ENCODE data around the gene PLCB4. TPM values are rescaled to one million over a fixed set of nuclear protein-coding genes. Genes with fewer than 3 reads are reported as not detected.

Gene PLCB4
- total RNA-seq, 1 experiment from 2014 or later, result not detected

DNA sequence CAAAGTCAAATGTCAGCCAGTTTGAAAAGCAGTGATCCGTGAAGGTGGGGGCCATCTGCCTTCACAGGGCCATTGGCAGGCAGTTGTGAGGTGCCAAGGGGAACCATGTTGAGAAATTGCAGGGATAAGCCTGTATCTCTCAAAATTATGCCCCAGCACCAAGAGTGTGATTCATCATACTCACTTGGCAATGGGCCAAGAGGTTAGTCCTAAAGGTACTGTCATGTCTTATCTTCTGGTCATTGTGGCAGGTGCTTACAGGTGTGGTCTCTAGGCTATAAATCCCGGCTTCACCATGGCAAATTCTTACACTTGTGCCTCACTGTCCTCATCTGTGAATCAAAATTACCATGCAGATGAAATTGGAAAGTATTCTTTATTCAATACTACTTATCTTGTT, 294.8 kb downstream of the PLCB4 start:
- Histone ChIP-seq H3K4me1 (ENCODE audit: low read length) (no peaks in the 10 kb centered on the region), H3K4me2 (ENCODE audit: low read depth, low read length, poor library complexity, severe bottlenecking) (no peak overlapping the region), H3K79me2 (ENCODE audit: low read length) (no peaks in the 10 kb centered on the region), H3K9ac (ENCODE audit: low read length) (no peak overlapping the region), H3K36me3 (ENCODE audit: insufficient read depth, low read length) (no peaks in the 10 kb centered on the region), H3K9me2 (replicated peaks; ENCODE audit: insufficient read depth, low read length) (no peaks in the 10 kb centered on the region), H4K20me1 (ENCODE audit: insufficient read depth, low read depth, low read length) (no peaks in the 10 kb centered on the region), H3K9me3 (ENCODE audit: low read length) (no peaks in the 10 kb centered on the region), H2AFZ (ENCODE audit: low read length) (no peak overlapping the region), H3K27me3 (ENCODE audit: low read length) (no peaks in the 10 kb centered on the region), H3K27ac (ENCODE audit: low read length) (no peak overlapping the region), H3K4me3 (ENCODE audit: low read length) (no peak overlapping the region)
- no peak for DNase-seq

DNA sequence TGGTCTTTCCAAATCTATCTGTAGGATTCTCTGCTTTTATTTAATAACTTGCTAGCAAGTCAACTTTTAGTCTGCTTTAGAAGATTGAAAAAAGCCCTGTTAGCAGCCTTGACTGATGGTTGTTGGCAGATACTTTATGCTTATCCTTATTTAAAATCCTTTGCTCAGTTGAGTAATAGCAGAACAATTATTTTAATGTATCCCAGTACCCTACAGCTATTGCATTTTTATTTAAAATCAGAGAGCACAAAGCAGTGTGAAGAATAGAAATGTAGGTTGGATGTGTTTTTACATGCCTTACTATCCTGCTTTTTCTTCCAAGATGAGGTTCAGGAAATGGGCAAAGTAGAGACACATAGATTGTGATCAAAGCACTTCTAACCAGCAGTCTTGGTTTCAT, 298.4 kb downstream of the PLCB4 start:
- H4K20me1 ChIP-seq (ENCODE audit: insufficient read depth, low read depth, low read length), result no peaks in the 10 kb centered on the region
- no peaks in the 10 kb centered on the region for H3K36me3 ChIP-seq (ENCODE audit: insufficient read depth, low read length)
- no peak overlapping the region for H2AFZ ChIP-seq (ENCODE audit: low read length)
- H3K9me3 ChIP-seq (ENCODE audit: low read length), result no peaks in the 10 kb centered on the region
- H3K9me2 ChIP-seq (replicated peaks; ENCODE audit: insufficient read depth, low read length), result no peaks in the 10 kb centered on the region
- no peak overlapping the region for H3K4me2 ChIP-seq (ENCODE audit: low read depth, low read length, poor library complexity, severe bottlenecking)
- H3K27ac ChIP-seq (ENCODE audit: low read length), result no peak overlapping the region
- no peak overlapping the region for H3K9ac ChIP-seq (ENCODE audit: low read length)
- DNase-seq, result no peak
- H3K4me1 ChIP-seq (ENCODE audit: low read length), result no peaks in the 10 kb centered on the region
- no peaks in the 10 kb centered on the region for H3K79me2 ChIP-seq (ENCODE audit: low read length)
- H3K4me3 ChIP-seq (ENCODE audit: low read length), result no peak overlapping the region
- H3K27me3 ChIP-seq (ENCODE audit: low read length), result no peaks in the 10 kb centered on the region

DNA sequence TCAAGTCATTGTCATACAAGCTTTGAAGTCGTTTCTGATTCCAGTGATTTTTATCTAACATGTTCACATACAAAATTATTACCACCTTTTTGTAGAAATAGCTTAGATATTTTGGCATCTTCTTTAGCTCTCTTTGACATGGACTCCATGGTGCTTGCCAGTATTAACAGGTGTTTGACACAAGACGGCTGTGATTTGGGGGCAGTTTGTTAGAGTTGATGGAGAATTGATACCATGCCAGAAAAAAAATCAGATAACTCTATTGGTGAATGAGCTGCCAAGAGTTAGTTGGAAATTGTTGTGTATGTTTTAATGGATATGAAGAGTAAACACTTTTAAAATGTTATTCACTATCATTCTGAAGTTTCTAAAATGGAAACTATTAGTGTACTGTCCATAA, 298.9 kb downstream of the PLCB4 start:
- Histone ChIP-seq H3K36me3 (ENCODE audit: insufficient read depth, low read length) (no peaks in the 10 kb centered on the region), H3K9me3 (ENCODE audit: low read length) (no peaks in the 10 kb centered on the region), H3K4me3 (ENCODE audit: low read length) (no peak overlapping the region), H3K9me2 (replicated peaks; ENCODE audit: insufficient read depth, low read length) (no peaks in the 10 kb centered on the region), H3K27me3 (ENCODE audit: low read length) (0 out of 2 replicates have a peak, but pooled peaks cover 1% of the 10 kb centered on the region), H2AFZ (ENCODE audit: low read length) (no peak overlapping the region), H3K4me1 (ENCODE audit: low read length) (no peaks in the 10 kb centered on the region), H3K4me2 (ENCODE audit: low read depth, low read length, poor library complexity, severe bottlenecking) (no peak overlapping the region), H3K79me2 (ENCODE audit: low read length) (no peaks in the 10 kb centered on the region), H4K20me1 (ENCODE audit: insufficient read depth, low read depth, low read length) (no peaks in the 10 kb centered on the region), H3K27ac (ENCODE audit: low read length) (no peak overlapping the region), H3K9ac (ENCODE audit: low read length) (no peak overlapping the region)
- DNase-seq, result no peak

DNA sequence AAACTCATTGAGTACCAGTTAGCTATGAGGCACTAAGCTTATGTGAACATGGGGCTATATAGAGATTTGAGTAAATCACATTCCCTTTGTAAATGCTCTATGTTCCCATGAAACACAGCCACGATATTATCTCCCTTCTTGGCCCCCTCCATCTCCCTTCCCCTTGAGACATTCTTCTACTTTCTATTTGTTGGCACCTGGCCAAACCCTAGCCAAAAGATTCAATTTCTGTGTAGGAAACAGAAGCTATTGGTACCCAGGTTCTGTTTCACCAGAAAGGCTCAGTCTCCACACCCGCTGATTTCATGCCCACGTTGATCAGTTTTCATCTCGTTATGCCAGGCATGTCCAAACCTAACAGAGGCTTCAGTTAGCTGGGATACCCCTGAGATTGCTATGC, 300.0 kb downstream of the PLCB4 start:
- Histone ChIP-seq H3K4me3 (ENCODE audit: low read length) (no peak overlapping the region), H3K36me3 (ENCODE audit: insufficient read depth, low read length) (no peaks in the 10 kb centered on the region), H2AFZ (ENCODE audit: low read length) (no peak overlapping the region), H4K20me1 (ENCODE audit: insufficient read depth, low read depth, low read length) (no peaks in the 10 kb centered on the region), H3K9me2 (replicated peaks; ENCODE audit: insufficient read depth, low read length) (no peaks in the 10 kb centered on the region), H3K79me2 (ENCODE audit: low read length) (no peaks in the 10 kb centered on the region), H3K4me1 (ENCODE audit: low read length) (no peaks in the 10 kb centered on the region), H3K27me3 (ENCODE audit: low read length) (0 out of 2 replicates have a peak, but pooled peaks cover 2% of the 10 kb centered on the region), H3K4me2 (ENCODE audit: low read depth, low read length, poor library complexity, severe bottlenecking) (no peak overlapping the region), H3K9me3 (ENCODE audit: low read length) (no peaks in the 10 kb centered on the region), H3K9ac (ENCODE audit: low read length) (no peak overlapping the region), H3K27ac (ENCODE audit: low read length) (no peak overlapping the region)
- no peak for DNase-seq

DNA sequence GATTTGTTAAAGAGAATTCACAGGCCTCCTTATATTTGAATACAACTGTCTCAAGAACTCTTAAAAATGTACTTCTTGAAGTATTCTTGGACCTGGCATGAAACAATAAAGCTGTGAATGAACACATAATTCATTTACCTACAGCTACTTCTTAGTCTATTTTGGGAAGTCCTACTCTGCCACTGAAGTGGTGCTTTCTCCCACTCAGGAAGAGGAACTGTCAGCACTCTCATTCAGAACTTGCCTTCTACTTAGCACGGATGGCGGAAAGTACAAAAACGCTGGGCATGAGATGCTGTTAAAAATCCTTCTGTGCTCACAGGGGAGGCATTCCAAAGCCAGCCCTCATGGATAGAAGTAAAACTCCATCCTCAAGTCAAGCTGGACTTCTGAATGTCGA, 300.7 kb downstream of the PLCB4 start:
- Histone ChIP-seq H3K9me2 (replicated peaks; ENCODE audit: insufficient read depth, low read length) (no peaks in the 10 kb centered on the region), H3K9me3 (ENCODE audit: low read length) (no peaks in the 10 kb centered on the region), H3K4me2 (ENCODE audit: low read depth, low read length, poor library complexity, severe bottlenecking) (no peak overlapping the region), H2AFZ (ENCODE audit: low read length) (no peak overlapping the region), H3K79me2 (ENCODE audit: low read length) (no peaks in the 10 kb centered on the region), H3K27ac (ENCODE audit: low read length) (no peak overlapping the region), H3K27me3 (ENCODE audit: low read length) (0 out of 2 replicates have a peak, but pooled peaks cover 2% of the 10 kb centered on the region), H3K4me1 (ENCODE audit: low read length) (no peaks in the 10 kb centered on the region), H3K9ac (ENCODE audit: low read length) (no peak overlapping the region), H3K4me3 (ENCODE audit: low read length) (no peak overlapping the region), H3K36me3 (ENCODE audit: insufficient read depth, low read length) (no peaks in the 10 kb centered on the region), H4K20me1 (ENCODE audit: insufficient read depth, low read depth, low read length) (no peaks in the 10 kb centered on the region)
- no peak for DNase-seq

DNA sequence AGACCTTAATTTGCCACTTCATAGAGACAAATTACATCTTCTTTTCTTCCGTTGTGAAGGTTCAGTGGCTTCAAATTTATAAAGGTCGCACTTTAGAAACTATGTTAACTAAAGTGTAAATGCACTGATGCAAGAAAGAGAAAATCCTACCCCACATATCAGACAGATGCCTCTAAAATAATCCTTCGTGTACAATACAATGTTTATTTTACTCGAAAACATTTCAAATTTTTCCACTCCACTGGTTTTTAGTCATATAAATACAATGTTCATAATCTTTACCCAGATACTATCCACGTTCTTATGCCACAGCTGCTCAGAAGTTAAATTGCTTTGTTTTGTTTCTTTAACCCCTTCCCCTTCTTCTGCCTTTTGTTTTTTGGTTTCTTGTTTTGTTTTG, 305.2 kb downstream of the PLCB4 start:
- H4K20me1 ChIP-seq (ENCODE audit: insufficient read depth, low read depth, low read length), result no peaks in the 10 kb centered on the region
- DNase-seq, result no peak
- no peaks in the 10 kb centered on the region for H3K9me3 ChIP-seq (ENCODE audit: low read length)
- H3K79me2 ChIP-seq (ENCODE audit: low read length), result no peaks in the 10 kb centered on the region
- no peaks in the 10 kb centered on the region for H3K36me3 ChIP-seq (ENCODE audit: insufficient read depth, low read length)
- no peaks in the 10 kb centered on the region for H3K4me1 ChIP-seq (ENCODE audit: low read length)
- no peaks in the 10 kb centered on the region for H3K9me2 ChIP-seq (replicated peaks; ENCODE audit: insufficient read depth, low read length)
- H3K4me3 ChIP-seq (ENCODE audit: low read length), result no peak overlapping the region
- no peak overlapping the region for H2AFZ ChIP-seq (ENCODE audit: low read length)
- no peak overlapping the region for H3K9ac ChIP-seq (ENCODE audit: low read length)
- no peak overlapping the region for H3K27ac ChIP-seq (ENCODE audit: low read length)
- 0 out of 2 replicates have a peak, but pooled peaks cover 2% of the 10 kb centered on the region for H3K27me3 ChIP-seq (ENCODE audit: low read length)
- H3K4me2 ChIP-seq (ENCODE audit: low read depth, low read length, poor library complexity, severe bottlenecking), result no peak overlapping the region

DNA sequence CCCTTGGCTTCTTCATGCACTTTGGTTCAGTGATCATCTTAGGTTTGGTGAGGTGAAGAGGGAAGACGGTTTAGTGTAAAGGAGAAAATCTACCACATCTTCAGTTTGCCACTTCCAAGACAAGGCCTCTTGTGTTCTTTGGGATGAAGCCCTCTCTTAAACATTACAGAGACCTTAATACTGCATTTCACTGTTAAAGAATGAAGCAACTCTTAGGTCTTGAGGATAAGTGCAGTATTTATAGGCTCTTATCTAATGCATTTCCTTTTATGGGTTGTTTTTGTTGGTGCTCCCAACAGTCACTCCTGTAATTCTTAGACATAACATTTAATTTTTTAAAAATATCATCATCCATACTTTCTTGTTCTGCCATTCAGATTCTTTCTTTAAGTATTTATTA, 305.6 kb downstream of the PLCB4 start:
- no peak for DNase-seq
- no peaks in the 10 kb centered on the region for H3K79me2 ChIP-seq (ENCODE audit: low read length)
- H3K9me2 ChIP-seq (replicated peaks; ENCODE audit: insufficient read depth, low read length), result no peaks in the 10 kb centered on the region
- H3K27ac ChIP-seq (ENCODE audit: low read length), result no peak overlapping the region
- no peak overlapping the region for H2AFZ ChIP-seq (ENCODE audit: low read length)
- H3K27me3 ChIP-seq (ENCODE audit: low read length), result 0 out of 2 replicates have a peak, but pooled peaks cover 2% of the 10 kb centered on the region
- no peak overlapping the region for H3K9ac ChIP-seq (ENCODE audit: low read length)
- no peaks in the 10 kb centered on the region for H3K9me3 ChIP-seq (ENCODE audit: low read length)
- H3K4me1 ChIP-seq (ENCODE audit: low read length), result no peaks in the 10 kb centered on the region
- no peak overlapping the region for H3K4me3 ChIP-seq (ENCODE audit: low read length)
- no peaks in the 10 kb centered on the region for H3K36me3 ChIP-seq (ENCODE audit: insufficient read depth, low read length)
- H4K20me1 ChIP-seq (ENCODE audit: insufficient read depth, low read depth, low read length), result no peaks in the 10 kb centered on the region
- no peak overlapping the region for H3K4me2 ChIP-seq (ENCODE audit: low read depth, low read length, poor library complexity, severe bottlenecking)

DNA sequence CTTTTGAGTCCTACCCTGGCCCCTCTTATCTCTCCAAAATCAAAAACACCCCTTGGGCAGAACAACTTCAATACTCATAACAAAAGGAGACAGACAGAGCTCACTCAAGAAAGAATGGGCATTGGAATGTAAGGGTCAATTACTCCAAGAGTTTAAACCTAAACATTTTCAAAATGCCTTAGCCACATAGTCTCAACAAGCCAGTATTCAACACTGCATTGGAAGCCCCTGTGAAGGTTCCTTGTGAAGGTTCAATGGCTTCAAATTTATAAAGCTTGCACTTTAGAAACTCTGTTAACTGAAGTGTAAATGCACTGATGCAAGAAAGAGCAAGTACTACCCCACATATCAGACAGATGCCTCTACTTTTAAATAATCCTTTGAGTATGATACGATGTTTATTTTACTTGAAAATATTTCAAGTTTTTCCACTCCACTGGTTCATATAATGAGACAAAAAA, 306.4 kb downstream of the PLCB4 start:
- Histone ChIP-seq H2AFZ (ENCODE audit: low read length) (no peak overlapping the region), H3K79me2 (ENCODE audit: low read length) (no peaks in the 10 kb centered on the region), H4K20me1 (ENCODE audit: insufficient read depth, low read depth, low read length) (no peaks in the 10 kb centered on the region)

DNA sequence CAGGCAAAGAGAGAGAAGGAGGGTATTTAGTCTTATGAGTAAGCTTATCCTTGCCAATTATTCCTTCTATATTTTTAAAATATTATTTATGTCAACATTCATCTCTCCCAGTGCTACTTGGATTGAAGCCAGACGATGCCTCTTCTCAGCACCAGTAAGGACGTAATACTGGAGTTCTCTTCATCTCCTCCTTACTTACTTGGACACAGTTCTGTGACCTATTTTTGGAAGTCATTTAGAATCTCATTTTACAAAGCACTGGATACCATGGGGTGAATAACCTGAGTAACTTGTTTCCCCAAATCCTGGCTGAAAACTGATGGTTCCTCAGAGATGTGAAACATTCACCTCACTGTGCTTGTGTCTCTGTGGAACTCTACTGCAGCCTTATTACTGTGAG, 308.1 kb downstream of the PLCB4 start:
- Histone ChIP-seq H3K27ac (ENCODE audit: low read length) (no peak overlapping the region), H3K79me2 (ENCODE audit: low read length) (no peaks in the 10 kb centered on the region), H3K4me1 (ENCODE audit: low read length) (no peaks in the 10 kb centered on the region), H3K4me2 (ENCODE audit: low read depth, low read length, poor library complexity, severe bottlenecking) (no peak overlapping the region), H3K36me3 (ENCODE audit: insufficient read depth, low read length) (no peaks in the 10 kb centered on the region), H3K27me3 (ENCODE audit: low read length) (0 out of 2 replicates have a peak, but pooled peaks cover 2% of the 10 kb centered on the region), H3K9me3 (ENCODE audit: low read length) (no peaks in the 10 kb centered on the region), H3K9me2 (replicated peaks; ENCODE audit: insufficient read depth, low read length) (no peaks in the 10 kb centered on the region), H3K4me3 (ENCODE audit: low read length) (no peak overlapping the region), H4K20me1 (ENCODE audit: insufficient read depth, low read depth, low read length) (no peaks in the 10 kb centered on the region), H2AFZ (ENCODE audit: low read length) (no peak overlapping the region), H3K9ac (ENCODE audit: low read length) (no peak overlapping the region)
- DNase-seq, result no peak

More for the DNA sequence above, 306.4 kb downstream of the PLCB4 start:
- no peaks in the 10 kb centered on the region for H3K9me2 ChIP-seq (replicated peaks; ENCODE audit: insufficient read depth, low read length)
- no peak for DNase-seq
- no peak overlapping the region for H3K9ac ChIP-seq (ENCODE audit: low read length)
- H3K4me1 ChIP-seq (ENCODE audit: low read length), result no peaks in the 10 kb centered on the region
- no peaks in the 10 kb centered on the region for H3K9me3 ChIP-seq (ENCODE audit: low read length)
- H3K4me3 ChIP-seq (ENCODE audit: low read length), result no peak overlapping the region
- 0 out of 2 replicates have a peak, but pooled peaks cover 2% of the 10 kb centered on the region for H3K27me3 ChIP-seq (ENCODE audit: low read length)
- H3K27ac ChIP-seq (ENCODE audit: low read length), result no peak overlapping the region
- no peak overlapping the region for H3K4me2 ChIP-seq (ENCODE audit: low read depth, low read length, poor library complexity, severe bottlenecking)
- H3K36me3 ChIP-seq (ENCODE audit: insufficient read depth, low read length), result no peaks in the 10 kb centered on the region

All from Karpas-422 (cell line).